DOHH2 (cell line): ENCODE data around the gene SLC34A1.

Experiments
- EZH2phosphoT487 ChIP-seq: fragments of 200-600 bp; sonication (generic); IDR thresholded peaks from 2 replicates; pipeline ENCODE4 v1.6.1; 2017; ENCODE audit warnings: borderline replicate concordance, mild to moderate bottlenecking, antibody characterized with exemption, low read length, moderate library complexity, mixed read lengths
- TF ChIP-seq, protein P1 (sequence below): fragments of 200-600 bp; sonication (generic); IDR thresholded peaks from one replicate; pipeline ENCODE4 v1.5.1; 2014; ENCODE audit warnings: antibody characterized with exemption, mild to moderate bottlenecking, low read depth, low read length; ENCODE audit not compliant: poor library complexity, severe bottlenecking

DNA sequence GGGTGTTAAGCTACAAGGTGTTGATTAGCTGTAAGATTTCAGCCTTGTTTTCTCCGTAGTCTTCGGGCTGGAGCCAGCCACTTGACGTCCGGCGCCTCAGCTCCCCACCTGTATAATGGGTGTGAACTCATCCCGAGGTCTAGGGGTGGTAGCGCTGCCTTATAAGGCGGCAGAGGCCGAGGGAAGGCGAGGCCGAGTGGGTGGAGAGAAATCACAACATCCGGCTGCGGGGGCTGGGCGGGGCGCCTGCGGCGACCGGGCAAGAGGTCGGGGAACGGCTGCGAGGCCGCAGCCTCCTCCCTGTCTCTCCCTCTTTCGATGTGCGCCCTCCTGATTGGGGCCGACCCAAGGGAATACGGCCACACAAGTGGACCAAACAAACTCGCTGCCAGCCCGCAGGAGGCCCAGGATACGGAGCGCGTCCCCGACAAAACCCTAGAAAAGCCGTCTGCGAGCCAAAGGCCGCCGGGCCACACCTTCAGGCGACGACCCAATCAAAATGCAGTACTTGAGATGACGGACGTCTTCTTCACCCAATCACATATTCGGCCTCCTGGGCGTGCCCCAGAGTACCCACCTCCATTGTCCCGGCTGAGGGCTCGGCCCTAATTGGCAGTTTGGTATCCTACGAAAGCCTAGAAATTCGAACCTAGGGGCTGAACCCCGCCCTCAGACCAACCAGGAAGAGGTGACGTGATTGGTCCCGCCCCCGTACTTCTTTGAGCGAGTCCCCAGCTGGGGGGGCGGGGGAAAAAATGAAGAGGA lies 41.7 kb downstream of the SLC34A1 start:
- TF ChIP-seq, protein P1, sequence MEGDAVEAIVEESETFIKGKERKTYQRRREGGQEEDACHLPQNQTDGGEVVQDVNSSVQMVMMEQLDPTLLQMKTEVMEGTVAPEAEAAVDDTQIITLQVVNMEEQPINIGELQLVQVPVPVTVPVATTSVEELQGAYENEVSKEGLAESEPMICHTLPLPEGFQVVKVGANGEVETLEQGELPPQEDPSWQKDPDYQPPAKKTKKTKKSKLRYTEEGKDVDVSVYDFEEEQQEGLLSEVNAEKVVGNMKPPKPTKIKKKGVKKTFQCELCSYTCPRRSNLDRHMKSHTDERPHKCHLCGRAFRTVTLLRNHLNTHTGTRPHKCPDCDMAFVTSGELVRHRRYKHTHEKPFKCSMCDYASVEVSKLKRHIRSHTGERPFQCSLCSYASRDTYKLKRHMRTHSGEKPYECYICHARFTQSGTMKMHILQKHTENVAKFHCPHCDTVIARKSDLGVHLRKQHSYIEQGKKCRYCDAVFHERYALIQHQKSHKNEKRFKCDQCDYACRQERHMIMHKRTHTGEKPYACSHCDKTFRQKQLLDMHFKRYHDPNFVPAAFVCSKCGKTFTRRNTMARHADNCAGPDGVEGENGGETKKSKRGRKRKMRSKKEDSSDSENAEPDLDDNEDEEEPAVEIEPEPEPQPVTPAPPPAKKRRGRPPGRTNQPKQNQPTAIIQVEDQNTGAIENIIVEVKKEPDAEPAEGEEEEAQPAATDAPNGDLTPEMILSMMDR, result no peak
- TF ChIP-seq EZH2phosphoT487, result no peak
